SU-DHL-6 (cell line): ENCODE results near the gene FBRSL1.

Experiments
- H2AFZ ChIP-seq: fragments of 200-600 bp; sonication (generic); 2 replicates; pipeline ENCODE4 v1.6.1; 2014; ENCODE audit warnings: low read depth, mild to moderate bottlenecking, moderate library complexity, mixed read lengths, antibody characterized with exemption, low read length; ENCODE audit not compliant: severe bottlenecking
- H3F3A ChIP-seq: fragments of 200-600 bp; shearing (Covaris generic); 2 replicates; pipeline ENCODE4 v1.6.0; 2016; ENCODE audit warnings: antibody characterized with exemption, mild to moderate bottlenecking; ENCODE audit not compliant: insufficient read depth
- H3K27ac ChIP-seq: fragments of 200-600 bp; sonication (generic); 2 replicates; pipeline ENCODE4 v1.5.1; 2016; ENCODE audit warnings: low read depth, mild to moderate bottlenecking, low read length, moderate library complexity, mixed read lengths
- H3K27me3 ChIP-seq: fragments of 200-600 bp; sonication (generic), shearing (Covaris generic); 2 replicates; pipeline ENCODE4 v1.6.0; 2014; ENCODE audit warnings: mild to moderate bottlenecking, low read length
- H3K36me3 ChIP-seq: fragments of 200-600 bp; sonication (generic); 2 replicates; pipeline ENCODE4 v1.6.1; 2014; ENCODE audit warnings: mild to moderate bottlenecking, low read length, mixed read lengths
- H3K4me2 ChIP-seq: fragments of 300-600, 200-600 bp; shearing (Covaris generic), sonication (generic); 2 replicates; pipeline ENCODE4 v1.6.0; 2014; ENCODE audit warnings: low read length, low read depth, mild to moderate bottlenecking; ENCODE audit not compliant: poor library complexity, severe bottlenecking
- H3K4me3 ChIP-seq: fragments of 200-600 bp; sonication (generic); 2 replicates; pipeline ENCODE4 v1.5.1; 2014; ENCODE audit warnings: antibody characterized with exemption, low read length, mild to moderate bottlenecking, mixed read lengths; ENCODE audit not compliant: insufficient read depth, poor library complexity, severe bottlenecking
- H3K79me2 ChIP-seq: fragments of 200-600 bp; sonication (generic); 2 replicates; pipeline ENCODE4 v1.6.1; 2014; ENCODE audit warnings: mild to moderate bottlenecking, low read length, moderate library complexity; ENCODE audit not compliant: insufficient read depth
- H3K9ac ChIP-seq: fragments of 200-600 bp; sonication (generic); 2 replicates; pipeline ENCODE4 v1.7.0; 2014; ENCODE audit warnings: mild to moderate bottlenecking, low read length
- H3K9me2 ChIP-seq: fragments of 200-600 bp; sonication (generic); replicated peaks from 2 replicates; pipeline ENCODE4 v1.6.1; 2014; ENCODE audit warnings: low read length; ENCODE audit not compliant: insufficient read depth
- H3K9me3 ChIP-seq: fragments of 200-600 bp; sonication (generic); 2 replicates; pipeline ENCODE4 v1.6.1; 2014; ENCODE audit warnings: low read length, mixed read lengths; ENCODE audit not compliant: insufficient read depth
- H4K20me1 ChIP-seq: fragments of 200-600 bp; sonication (generic); 2 replicates; pipeline ENCODE4 v1.6.1; 2014; ENCODE audit warnings: low read depth, mild to moderate bottlenecking, antibody characterized with exemption, low read length, moderate library complexity, mixed read lengths
- CTCF ChIP-seq: fragments of 200-600 bp; sonication (generic); IDR thresholded peaks from one replicate; pipeline ENCODE4 v1.5.1; 2017; ENCODE audit warnings: antibody characterized with exemption, mild to moderate bottlenecking, low read length, moderate library complexity; ENCODE audit not compliant: insufficient read depth, poor library complexity, severe bottlenecking
- EZH2phosphoT487 ChIP-seq: fragments of 200-600 bp; sonication (generic), shearing (Covaris generic); conservative IDR thresholded peaks from 2 replicates; pipeline ENCODE4 v1.6.1; 2018; ENCODE audit warnings: mild to moderate bottlenecking, antibody characterized with exemption, low read length, moderate library complexity, mixed read lengths

FBRSL1 gene

GRCh38 chr12:132500856-132501180 lies 10.9 kb downstream of the FBRSL1 start:
- Histone ChIP-seq H3K4me2 (no peak overlapping the region), H3K36me3 (no peaks in the 10 kb centered on the region), H3K4me3 (no peak overlapping the region), H4K20me1 (peaks cover 3% of the 10 kb centered on the region; the same call in 1 of the 2 replicates), H3K79me2 (no peaks in the 10 kb centered on the region), H3K9me2 (no peaks in the 10 kb centered on the region), H3K27ac (no peak overlapping the region), H3K9me3 (no peaks in the 10 kb centered on the region), H3K9ac (no peak overlapping the region), H3F3A (no peaks in the 10 kb centered on the region), H2AFZ (no peak overlapping the region), H3K27me3 (no peaks in the 10 kb centered on the region)
- TF ChIP-seq EZH2phosphoT487: no peak
- TF ChIP-seq CTCF: no peak

GRCh38 chr12:132501204-132501940 lies 11.4 kb downstream of the FBRSL1 start:
- Histone ChIP-seq H3K4me3 (no peak overlapping the region), H3K27ac (no peak overlapping the region), H2AFZ (no peak overlapping the region), H3K9me2 (no peaks in the 10 kb centered on the region), H3K9me3 (no peaks in the 10 kb centered on the region), H3K79me2 (no peaks in the 10 kb centered on the region), H4K20me1 (peaks cover 3% of the 10 kb centered on the region; the same call in 1 of the 2 replicates), H3K27me3 (no peaks in the 10 kb centered on the region), H3K9ac (no peak overlapping the region), H3F3A (no peaks in the 10 kb centered on the region), H3K36me3 (no peaks in the 10 kb centered on the region), H3K4me2 (no peak overlapping the region)
- no peak for TF ChIP-seq EZH2phosphoT487
- TF ChIP-seq CTCF: no peak

- Histone ChIP-seq H3K9ac (no peak overlapping the region), H3K4me3 (no peak overlapping the region), H3K9me2 (no peaks in the 10 kb centered on the region), H4K20me1 (peaks cover 3% of the 10 kb centered on the region; the same call in 1 of the 2 replicates), H3K27ac (no peak overlapping the region), H2AFZ (no peak overlapping the region), H3K79me2 (no peaks in the 10 kb centered on the region), H3K9me3 (no peaks in the 10 kb centered on the region), H3F3A (no peaks in the 10 kb centered on the region), H3K4me2 (no peak overlapping the region), H3K36me3 (no peaks in the 10 kb centered on the region), H3K27me3 (no peaks in the 10 kb centered on the region)
- TF ChIP-seq CTCF: no peak
These were observed 12.4 kb downstream of the FBRSL1 start for GRCh38 chr12:132502149-132502881.
